ENCODE measurements around the gene PER1. TPM values are rescaled to one million over a fixed set of nuclear protein-coding genes. Genes with fewer than 3 reads are reported as not detected.

PER1 gene
- total and polyA plus RNA-seq, 9 of the 15 experiments (the other 6 are each of a cell fraction or from before 2014, with no cell fraction given) = 0.13 to 26.0 (median 3.4) TPM

DNA sequence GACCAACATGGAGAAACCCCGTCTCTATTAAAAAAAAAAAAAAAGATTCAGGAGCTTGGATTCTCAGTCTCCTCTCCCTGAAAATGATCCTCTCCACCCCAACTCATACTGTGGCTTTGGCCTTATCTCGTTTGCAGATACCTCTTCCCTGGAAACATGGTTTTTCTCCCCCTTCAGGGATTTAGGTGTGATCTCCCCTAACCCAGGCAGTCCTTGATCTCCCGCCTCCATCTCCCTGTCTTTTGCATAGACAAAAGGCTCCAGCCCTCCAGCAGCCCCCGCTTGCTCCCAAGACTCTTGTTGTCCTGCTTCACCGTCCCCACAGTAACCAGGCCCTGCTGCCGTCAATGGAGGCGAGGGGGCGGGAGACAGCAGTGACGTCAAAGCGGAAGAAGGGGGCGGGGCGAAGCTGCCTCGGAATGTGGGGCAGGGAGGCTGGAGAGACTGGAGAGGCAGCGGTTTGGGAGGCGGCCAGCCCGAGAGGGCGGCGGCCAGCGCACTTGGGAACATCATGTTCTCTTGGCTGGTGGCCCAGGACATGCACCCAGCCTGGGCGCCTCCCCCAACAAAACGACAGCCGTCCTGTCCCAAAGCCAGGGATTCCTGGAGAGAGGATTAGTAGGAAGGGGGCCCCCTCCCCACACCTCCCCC lies 1.9 kb upstream of the PER1 start (continued):
- TF ChIP-seq ZKSCAN1 (IDR thresholded peaks at IDR 0.05; ENCODE audit: low read depth, low read length) (no peak), DACH1 (IDR thresholded peaks at IDR 0.05; ENCODE audit: partially characterized antibody) (no peak), PCBP1 (IDR thresholded peaks at IDR 0.05; ENCODE audit: low read depth, low read length, poor library complexity, severe bottlenecking) (no peak), BRD9 (IDR thresholded peaks at IDR 0.05; ENCODE audit: low read depth, partially characterized antibody) (no peak), ZNF431 (CRISPR knock-in tag; IDR thresholded peaks at IDR 0.05) (no peak), BCOR (IDR thresholded peaks at IDR 0.05) (no peak), EGR1 (conservative IDR thresholded peaks at IDR 0.05) (peak; percentile 88), MTF1 (CRISPR knock-in tag; IDR thresholded peaks at IDR 0.05; ENCODE audit: borderline replicate concordance) (no peak), TEAD4 (IDR thresholded peaks at IDR 0.05; ENCODE audit: low read length) (peak; percentile 88), TEAD4 (CRISPR knock-in tag; IDR thresholded peaks at IDR 0.05; ENCODE audit: borderline replicate concordance) (peak; percentile 90), ZFX (CRISPR knock-in tag; IDR thresholded peaks at IDR 0.05) (peak; percentile 67), EP400 (IDR thresholded peaks at IDR 0.05) (peak; percentile 51; the same call in 1 of the 2 replicates), GATAD2B (IDR thresholded peaks at IDR 0.05; ENCODE audit: borderline replicate concordance) (no peak), HNRNPH1 (optimal IDR thresholded peaks at IDR 0.05; ENCODE audit: low read depth, low read length) (no peak), ZNF518B (CRISPR knock-in tag; IDR thresholded peaks at IDR 0.05) (no peak), ZNF830 (CRISPR knock-in tag; IDR thresholded peaks at IDR 0.05) (no peak), SIN3A (IDR thresholded peaks at IDR 0.05; ENCODE audit: borderline replicate concordance in 2 of 2, control insufficient read depth in 1 of 2, low read depth in 2 of 2, low read length in 2 of 2) (peak in 1 of 2 experiments; percentile 48; a peak in 1 of 4 replicates), ZFP91 (CRISPR knock-in tag; IDR thresholded peaks at IDR 0.05) (no peak), WHSC1 (IDR thresholded peaks at IDR 0.05; ENCODE audit: low read length) (no peak), ZNF175 (CRISPR knock-in tag; IDR thresholded peaks at IDR 0.05; ENCODE audit: low read depth) (0 out of 2 replicates have a peak, but pooled peaks have one; percentile 43), ZNF253 (CRISPR knock-in tag; conservative IDR thresholded peaks at IDR 0.05) (no peak)

Measured in K562 (cell line).